ENCODE measurements around the gene DST.

The DST gene

DNA sequence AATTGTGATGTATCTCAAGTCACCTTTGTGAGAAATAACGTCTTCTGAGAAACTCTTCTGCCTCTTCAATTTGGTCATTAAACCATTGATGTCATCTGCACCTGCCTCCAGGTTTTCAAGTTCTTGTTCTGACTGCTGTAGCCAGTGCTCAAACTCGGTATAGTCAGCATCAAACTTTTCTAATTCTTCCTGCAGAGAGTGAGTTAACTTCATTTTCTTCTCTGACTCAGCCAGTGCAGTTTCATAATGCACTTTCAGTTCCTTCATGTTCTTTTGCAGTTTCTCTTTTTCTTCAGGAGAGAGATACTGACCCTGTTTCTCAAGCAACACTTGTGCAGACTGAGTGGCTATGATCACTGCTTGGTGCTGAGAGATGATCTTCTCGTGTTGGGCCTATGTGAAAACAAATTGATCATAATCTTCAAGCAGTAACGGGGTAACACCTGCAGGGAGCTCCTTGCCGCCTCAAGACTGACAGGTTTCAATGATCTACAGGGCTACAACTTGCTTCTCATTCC, 48.8 kb downstream of the DST start:
- TF ChIP-seq, protein P1, sequence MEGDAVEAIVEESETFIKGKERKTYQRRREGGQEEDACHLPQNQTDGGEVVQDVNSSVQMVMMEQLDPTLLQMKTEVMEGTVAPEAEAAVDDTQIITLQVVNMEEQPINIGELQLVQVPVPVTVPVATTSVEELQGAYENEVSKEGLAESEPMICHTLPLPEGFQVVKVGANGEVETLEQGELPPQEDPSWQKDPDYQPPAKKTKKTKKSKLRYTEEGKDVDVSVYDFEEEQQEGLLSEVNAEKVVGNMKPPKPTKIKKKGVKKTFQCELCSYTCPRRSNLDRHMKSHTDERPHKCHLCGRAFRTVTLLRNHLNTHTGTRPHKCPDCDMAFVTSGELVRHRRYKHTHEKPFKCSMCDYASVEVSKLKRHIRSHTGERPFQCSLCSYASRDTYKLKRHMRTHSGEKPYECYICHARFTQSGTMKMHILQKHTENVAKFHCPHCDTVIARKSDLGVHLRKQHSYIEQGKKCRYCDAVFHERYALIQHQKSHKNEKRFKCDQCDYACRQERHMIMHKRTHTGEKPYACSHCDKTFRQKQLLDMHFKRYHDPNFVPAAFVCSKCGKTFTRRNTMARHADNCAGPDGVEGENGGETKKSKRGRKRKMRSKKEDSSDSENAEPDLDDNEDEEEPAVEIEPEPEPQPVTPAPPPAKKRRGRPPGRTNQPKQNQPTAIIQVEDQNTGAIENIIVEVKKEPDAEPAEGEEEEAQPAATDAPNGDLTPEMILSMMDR (IDR thresholded peaks at IDR 0.05; ENCODE audit: low read depth, low read length): no peak
- in situ Hi-C loops (cut with HindIII; ENCODE audit: low sequenced_read_pairs): loop anchor here (25.0 kb wide), 1 partner anchor 232 kb away; no protein-coding TSS in a partner anchor
- DNase-seq (ENCODE audit: low read depth, low spot score): no peak

DNA sequence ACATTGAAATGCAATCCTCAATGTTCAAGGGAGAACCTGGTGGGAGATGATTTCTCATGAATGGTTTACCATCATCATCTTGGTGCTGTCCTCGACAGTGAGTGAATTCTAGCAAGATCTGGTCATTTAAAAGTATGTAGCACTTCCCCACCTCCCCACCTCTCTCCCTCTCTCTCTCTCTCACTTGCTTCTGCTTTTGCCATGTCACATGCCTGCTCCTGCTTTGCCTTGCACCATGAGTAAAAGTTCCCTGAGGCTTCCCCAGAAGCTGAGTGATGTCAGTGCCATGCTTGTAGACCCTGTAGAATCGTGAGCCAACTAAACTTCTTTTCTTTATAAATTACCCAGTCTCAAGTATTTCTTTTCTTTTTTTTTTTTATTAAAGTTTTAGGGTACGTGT, 60.5 kb downstream of the DST start:
- in situ Hi-C loops (cut with HindIII; ENCODE audit: low sequenced_read_pairs): loop anchor here (25.0 kb wide), 1 partner anchor 220 kb away; no protein-coding TSS in a partner anchor
- TF ChIP-seq, protein P1 (IDR thresholded peaks at IDR 0.05; ENCODE audit: low read depth, low read length): no peak
- no peak for DNase-seq (ENCODE audit: low read depth, low spot score)
- H3K4me3 ChIP-seq (ENCODE audit: low read depth, low read length): no peak overlapping the region

More for the DNA sequence above, 48.8 kb downstream of the DST start:
- no peak overlapping the region for H3K4me3 ChIP-seq (ENCODE audit: low read depth, low read length)

DNA sequence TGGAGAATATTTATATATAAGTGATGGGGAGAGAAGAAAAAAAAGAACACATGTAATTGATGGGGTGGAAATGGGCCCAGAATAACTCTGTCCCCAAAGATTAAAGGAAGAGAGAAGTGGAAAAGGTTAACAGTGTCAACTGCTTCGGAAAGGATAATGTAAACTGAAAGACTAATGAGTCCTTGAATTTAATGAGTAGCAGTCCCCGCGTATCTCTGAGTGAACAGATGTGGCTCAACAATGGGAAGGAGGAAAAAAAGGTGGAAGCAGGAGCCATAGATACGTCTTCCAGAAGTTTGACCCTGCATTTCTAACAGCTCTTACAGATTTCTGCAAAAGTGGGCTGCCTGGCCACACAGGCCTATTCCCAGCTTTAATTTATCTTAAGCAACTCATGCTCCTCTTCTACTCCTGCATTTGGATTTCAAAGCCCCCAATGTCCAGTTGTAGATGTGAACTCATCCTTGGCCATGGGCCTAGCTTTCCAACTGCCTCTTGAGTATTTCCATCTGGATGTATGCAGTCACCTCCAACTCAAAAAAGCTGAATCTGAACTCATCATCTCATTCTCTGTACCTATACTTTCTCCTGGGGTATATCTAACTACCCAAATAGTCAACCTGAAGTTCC, 61.3 kb downstream of the DST start:
- no peak overlapping the region for H3K4me3 ChIP-seq (ENCODE audit: low read depth, low read length)
- DNase-seq (ENCODE audit: low read depth, low spot score): no peak
- TF ChIP-seq, protein P1 (IDR thresholded peaks at IDR 0.05; ENCODE audit: low read depth, low read length): no peak
- in situ Hi-C loops (cut with HindIII; ENCODE audit: low sequenced_read_pairs): loop anchor here (25.0 kb wide), 1 partner anchor 219 kb away; no protein-coding TSS in a partner anchor

DNA sequence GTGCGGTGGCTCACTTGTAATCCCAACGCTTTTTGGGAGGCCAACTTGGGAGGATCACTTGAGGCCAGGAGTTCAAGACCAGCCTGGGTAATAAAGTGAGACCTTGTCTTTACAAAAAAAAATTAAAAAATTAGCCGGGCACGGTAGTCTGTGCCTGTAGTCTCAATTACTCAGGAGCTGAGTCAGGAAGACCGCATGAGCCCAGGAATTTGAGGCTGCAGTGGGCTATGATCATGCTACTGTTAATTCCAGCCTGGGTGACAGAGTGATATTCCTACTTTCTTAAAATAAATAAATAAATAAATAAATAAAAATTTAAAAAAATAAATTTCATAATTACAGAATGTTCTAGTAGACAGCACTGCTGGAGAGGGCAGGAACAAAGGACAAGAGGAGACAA, 62.4 kb downstream of the DST start:
- no peak overlapping the region for H3K4me3 ChIP-seq (ENCODE audit: low read depth, low read length)
- DNase-seq (ENCODE audit: low read depth, low spot score): no peak
- TF ChIP-seq, protein P1 (IDR thresholded peaks at IDR 0.05; ENCODE audit: low read depth, low read length): no peak
- in situ Hi-C loops (cut with HindIII; ENCODE audit: low sequenced_read_pairs): loop anchor here (25.0 kb wide), 1 partner anchor 218 kb away; no protein-coding TSS in a partner anchor

DNA sequence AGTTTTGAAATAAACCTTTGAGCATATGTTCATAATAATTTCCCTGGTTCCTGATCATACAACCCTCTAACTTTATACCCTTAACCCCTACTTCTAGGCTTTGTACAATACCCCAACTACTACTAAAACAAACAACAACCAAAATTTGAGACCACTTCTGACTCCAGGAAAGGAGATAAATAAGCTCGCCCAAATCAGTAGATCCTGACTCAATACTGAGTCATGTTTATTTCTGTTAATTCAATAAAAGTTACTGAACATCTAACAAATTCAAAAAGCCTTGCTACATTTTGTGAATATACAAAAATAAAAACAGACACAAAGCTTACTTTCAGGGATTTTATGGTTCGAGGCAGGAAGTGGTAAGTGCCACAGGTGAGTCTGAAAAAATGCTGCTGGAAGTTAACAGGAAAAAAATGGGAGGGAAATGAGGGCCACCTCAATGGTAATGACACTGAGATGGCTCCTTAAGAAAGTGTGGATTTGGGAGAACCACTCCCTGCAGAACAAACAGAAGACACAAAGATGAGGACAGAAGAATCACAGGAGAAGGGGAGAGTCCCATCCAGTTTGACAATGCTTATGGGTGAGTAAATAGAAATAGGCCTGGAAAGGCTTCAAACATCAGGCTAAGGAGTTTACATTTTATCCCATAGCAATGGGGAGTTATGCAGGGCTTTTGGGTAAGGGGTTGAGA, 63.4 kb downstream of the DST start:
- H3K4me3 ChIP-seq (ENCODE audit: low read depth, low read length): no peak overlapping the region
- no peak for DNase-seq (ENCODE audit: low read depth, low spot score)
- in situ Hi-C loops (cut with HindIII; ENCODE audit: low sequenced_read_pairs): loop anchor here (25.0 kb wide), 1 partner anchor 217 kb away; no protein-coding TSS in a partner anchor
- TF ChIP-seq, protein P1 (IDR thresholded peaks at IDR 0.05; ENCODE audit: low read depth, low read length): no peak

DNA sequence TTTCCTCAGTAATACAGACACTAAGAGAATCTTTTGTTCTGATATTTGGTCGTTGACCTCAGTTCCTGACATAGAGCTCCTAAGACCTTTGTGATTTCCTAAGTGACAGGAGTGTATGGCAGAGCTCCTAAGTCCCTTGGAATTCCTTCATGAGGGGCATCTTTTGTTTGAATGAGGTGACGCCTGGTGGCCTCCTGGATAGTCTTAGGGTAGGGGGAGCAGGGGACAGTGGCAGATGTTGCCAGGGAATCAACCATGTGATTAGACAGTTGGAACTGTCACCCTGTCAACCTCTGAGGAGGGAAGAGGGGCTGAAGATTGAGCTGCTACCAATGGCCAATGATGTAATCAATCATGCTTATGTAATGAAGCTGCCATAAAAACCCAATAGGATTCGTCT, 67.0 kb downstream of the DST start:
- no peak overlapping the region for H3K4me3 ChIP-seq (ENCODE audit: low read depth, low read length)
- no peak for DNase-seq (ENCODE audit: low read depth, low spot score)
- in situ Hi-C loops (cut with HindIII; ENCODE audit: low sequenced_read_pairs): loop anchor here (25.0 kb wide), 1 partner anchor 213 kb away; no protein-coding TSS in a partner anchor
- TF ChIP-seq, protein P1 (IDR thresholded peaks at IDR 0.05; ENCODE audit: low read depth, low read length): no peak
